ENCODE data around the gene MAGI2.

Gene MAGI2

DNA sequence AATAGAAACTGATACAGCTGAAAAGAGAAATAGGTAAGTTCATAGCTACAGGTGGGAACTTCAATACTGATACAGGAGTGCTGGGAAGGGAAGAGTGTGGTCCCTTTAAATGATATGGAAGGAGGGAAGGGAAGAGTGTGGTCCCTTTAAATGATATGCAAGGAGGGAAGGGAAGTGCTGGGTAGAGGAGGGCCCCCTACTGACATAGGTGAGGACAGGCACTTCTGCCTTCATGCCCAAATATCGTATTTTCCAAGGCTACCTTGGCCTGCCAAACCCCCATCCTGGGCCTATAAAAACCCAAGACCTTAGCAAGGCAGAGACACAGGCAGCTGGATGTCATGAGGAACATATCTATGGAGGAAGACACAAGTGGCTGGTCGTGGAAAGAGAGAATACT is 92.3 kb downstream of the MAGI2 start:
- DNase-seq, result no peak

DNA sequence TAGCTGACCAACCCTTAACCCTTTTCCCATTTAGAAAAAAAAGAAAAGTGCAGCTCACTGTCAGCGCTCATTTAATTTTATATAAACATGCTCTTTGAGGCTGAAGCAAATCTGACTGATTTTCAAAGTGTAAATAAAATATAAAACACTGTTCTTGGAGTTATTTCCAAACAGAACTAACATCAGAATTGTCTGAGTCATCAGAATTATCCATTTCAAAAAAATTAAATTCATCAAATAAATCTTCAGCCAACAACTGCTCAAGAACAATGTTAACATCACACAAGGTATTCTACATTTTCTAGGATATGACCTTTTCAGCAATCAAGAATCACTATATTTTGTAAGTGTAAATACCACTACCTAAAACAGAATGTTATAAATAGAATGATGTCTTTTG is 93.6 kb downstream of the MAGI2 start:
- no peak for DNase-seq

DNA sequence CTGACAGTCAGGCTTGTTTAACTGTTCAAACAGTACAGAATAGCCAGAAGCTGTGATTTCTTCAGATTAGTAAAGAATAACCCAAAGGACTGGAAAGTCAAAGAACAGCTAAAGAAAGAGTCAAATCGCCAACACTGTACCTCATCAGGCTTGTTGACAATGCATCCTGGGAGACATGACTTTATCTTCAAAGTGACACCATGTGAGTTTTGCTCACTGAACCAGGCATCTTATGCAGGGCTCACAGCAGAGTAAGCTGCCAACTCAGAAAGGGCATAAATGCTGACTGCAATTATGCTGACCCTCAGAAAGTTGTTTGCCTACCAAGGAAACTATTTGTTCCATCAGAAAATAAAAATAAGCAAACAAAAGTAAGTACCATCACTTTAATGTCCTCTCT is 96.4 kb downstream of the MAGI2 start:
- no peak for DNase-seq

DNA sequence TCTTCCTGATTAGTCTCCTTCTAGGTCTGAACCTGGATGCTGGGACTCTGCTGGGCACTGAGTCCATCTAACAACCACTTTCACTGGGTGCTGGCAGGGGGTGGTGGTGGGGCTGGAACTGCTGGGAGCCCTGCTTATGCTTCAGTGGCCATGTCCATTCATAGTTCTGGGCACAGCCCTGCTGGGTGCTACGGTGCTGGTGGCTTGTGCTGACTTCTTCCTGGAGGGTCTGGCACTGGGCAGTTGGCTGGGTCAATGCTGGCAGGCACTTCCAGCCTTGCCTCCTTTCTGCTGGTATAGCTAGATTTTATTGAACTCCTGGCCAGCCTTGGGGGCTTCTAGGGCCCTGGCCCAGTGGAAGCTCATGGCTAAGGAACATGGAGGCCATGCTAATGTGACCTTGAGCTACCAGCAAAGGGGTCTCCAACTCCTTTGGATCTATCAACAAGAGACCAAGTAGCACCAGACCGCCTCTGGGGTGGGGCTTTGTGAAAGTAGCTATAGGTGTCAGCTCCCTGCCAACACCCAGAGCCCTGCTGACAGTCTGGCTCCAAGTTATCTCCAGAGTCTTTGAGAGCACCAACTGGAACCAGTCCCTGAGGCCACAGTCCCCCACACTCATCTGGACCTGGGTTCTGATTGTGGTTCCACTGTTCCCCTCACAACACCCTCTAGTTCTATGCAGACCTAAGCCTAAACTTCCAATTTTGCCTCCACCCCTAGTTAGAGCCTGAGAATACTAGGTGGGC is 99.6 kb downstream of the MAGI2 start:
- DNase-seq, result no peak

DNA sequence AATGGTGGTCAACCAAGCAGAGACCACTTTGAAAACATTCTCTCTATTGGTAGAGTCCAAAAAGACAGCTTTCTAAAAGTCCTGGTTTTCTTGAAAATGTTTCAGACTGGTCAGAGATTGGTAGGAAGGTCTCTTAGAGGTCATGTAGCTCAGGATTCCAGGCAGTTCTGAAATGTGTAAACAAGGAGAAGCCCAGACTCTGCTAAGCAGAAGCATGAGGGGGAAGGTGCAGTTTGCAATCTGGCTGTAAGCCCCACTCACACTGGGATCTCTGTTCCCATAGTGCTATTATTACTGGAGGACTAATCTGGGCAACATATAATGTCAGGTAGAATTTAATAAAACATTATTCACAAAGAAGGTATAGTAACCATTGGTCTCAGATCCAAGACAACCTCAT is 101.1 kb downstream of the MAGI2 start:
- DNase-seq, result no peak

DNA sequence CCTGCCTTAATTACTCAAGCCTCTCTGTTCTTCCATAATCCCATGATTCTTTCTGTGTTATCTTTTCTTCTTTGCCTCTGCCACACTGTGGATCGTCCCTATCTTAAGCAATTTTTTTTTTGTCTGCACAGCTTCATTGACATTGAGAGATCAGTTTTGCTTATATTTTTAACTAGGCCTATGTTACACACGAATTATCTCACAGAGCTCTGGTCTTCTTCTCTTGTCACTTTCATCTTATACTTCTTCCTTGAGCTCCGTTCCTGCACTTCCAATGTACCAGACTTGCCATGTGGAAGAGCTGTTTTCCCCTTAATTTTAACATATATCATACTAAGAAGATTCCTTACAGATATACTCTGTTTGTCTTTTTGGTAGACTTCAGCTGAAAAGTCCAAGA is 106.1 kb downstream of the MAGI2 start:
- no peak for DNase-seq

DNA sequence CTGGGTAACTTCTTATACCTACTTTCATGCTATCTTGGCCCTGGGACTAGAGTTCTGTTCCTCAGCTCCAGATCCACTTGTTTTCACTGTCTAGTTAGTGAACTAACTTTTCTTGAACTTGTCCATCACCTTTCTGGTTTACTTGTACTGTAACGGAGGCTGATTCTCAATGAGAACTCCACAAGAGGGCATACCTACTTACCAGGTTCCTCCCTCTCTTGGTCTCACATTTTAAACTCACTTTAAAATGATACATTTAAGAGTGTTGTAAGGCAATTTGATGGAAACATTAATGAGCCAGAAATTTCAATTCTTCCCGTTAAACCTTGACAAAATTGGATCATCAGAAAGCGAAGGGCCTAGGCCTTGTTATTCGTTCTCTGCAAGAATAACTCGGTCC is 111.6 kb downstream of the MAGI2 start:
- no peak for DNase-seq

DNA sequence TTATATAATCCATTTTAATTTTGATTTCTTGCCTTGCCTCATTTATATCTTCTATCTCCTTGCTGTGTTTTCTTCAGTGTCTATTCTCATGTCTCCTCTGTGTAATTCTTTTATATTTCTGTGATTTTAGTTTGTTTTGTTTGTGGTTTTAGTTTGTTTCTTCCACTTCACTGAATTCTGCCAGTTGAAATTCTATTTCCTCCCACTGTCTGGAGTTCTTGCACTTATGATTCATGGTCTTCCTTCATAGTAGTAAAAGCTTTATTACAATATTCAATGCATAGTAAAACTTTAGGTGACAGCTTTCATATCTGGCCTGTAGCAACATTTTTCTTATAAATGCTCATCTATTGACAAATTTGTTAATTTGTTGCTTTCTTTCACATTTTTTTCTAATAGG is 113.3 kb downstream of the MAGI2 start:
- DNase-seq, result no peak

DNA sequence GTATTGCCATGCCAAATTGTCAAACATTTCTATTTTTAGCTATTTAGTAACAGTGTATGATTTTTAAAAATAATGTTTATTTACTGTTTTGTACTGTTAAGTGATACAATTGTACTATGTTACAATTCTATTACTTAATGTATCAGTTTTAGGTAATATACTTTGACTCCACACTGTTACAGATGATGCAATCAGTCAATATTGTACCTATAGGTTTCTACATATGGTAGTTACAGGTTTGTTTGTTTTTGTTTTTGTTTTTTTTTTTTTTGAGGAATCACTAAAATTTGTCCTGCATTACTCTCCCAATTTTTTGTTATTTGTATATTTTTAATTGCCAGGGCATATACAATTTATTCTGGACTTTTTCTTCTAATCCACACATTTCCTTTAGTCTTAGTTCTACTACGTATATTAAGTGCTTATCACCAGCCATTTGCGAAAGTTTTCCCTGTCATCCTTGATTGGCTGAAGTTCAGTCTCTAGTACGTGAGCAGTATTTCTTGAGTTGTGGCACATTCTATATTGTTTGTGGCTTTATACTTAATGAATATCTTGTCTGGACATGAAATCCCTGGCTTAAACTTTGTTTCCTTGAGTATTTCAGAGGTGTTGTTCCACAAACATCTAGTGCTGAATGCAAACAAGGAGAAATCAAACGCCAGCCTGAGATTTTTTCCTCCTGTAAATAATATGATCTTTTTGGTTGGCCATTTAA is 114.1 kb downstream of the MAGI2 start:
- DNase-seq, result no peak

DNA sequence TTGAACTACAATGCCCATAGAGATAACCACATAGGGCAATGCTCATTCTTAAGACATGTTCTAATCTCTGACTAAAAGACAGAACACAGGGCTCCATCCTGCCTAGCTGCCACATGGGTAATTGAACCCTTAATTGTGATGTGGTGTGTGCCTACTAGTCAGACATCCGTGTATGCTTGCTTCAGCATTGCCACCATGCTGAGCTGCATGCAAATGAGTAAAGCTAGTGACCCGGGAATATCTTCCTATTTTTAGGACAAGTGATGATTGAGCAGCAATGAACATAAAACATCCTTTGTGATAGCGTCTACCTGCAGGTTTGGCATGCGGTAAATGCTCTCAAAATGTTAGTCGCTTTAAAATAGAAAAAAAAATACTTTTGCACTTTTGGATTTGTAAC is 115.8 kb downstream of the MAGI2 start:
- no peak for DNase-seq

DNA sequence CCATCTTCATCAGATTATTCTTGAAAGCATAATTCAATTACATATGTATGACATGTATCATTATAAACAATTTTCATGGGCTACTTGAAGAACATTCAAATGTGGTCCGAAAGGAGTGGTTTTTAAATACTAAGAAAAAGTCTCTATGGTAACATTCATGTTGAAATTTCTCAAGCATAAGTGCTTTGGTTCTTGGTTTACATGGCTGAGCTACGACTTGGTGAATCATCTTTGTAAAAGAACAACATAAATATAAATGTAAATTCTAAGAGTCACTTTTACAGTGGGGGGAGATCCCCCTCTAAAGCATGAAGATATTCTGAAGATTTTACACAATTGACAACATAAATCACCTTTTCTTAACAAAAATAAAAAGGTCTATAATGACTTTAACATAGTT is 118.6 kb downstream of the MAGI2 start:
- no peak for DNase-seq

DNA sequence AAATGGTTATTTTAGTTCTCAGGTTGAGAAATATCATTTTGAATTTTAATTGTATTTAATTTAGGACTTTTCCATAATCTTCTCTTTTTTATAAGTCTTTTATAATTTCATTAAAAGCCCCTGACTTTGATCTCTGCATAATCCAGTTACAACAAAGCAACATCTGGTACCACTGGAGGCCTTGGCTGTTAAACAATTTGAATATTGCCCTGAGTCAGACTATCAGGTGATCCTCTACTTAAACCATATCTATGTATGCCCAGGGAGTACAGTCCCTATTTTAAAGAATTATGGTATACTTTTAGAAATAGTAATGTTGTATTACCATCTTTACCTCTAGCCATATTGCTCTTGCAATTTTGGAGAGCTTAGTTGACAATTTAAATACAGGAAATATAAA is 119.1 kb downstream of the MAGI2 start:
- no peak for DNase-seq

DNA sequence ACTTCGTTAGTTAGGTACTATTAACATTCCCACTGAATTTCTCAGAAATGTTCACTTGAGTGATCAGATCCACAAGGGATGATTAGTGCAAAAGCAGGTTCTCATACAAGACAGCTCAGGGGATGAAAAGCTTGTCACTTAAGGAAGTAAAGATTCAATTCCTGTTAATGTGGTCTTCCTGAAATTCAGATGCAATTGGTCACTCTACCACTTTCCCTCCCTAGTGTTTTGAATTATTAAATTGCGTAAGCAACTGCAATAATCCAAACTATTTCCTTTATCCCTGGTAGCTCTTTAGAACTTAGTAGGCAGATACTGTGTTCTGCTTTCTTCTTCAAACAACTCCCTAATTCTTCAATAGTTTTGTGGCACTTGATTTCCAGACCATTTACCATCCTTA is 121.4 kb downstream of the MAGI2 start:
- DNase-seq, result no peak

DNA sequence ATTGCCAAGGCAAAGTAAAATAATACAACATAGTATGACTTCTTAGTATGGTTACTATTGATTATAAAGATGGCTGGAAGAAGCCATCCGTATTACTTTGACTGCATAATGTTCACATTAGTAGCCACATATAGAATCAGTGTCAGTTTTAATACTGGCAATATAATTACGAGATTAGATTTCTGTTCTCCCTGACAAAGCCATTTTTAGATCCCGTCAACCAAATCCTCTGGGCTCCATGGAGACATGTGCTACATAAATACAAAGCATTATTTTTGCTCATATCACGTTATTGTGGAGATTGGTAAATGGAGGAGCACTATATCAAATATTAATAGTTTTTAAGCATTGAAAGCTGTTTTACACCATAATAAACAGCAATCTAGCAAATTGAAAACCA is 124.0 kb downstream of the MAGI2 start:
- DNase-seq, result no peak

DNA sequence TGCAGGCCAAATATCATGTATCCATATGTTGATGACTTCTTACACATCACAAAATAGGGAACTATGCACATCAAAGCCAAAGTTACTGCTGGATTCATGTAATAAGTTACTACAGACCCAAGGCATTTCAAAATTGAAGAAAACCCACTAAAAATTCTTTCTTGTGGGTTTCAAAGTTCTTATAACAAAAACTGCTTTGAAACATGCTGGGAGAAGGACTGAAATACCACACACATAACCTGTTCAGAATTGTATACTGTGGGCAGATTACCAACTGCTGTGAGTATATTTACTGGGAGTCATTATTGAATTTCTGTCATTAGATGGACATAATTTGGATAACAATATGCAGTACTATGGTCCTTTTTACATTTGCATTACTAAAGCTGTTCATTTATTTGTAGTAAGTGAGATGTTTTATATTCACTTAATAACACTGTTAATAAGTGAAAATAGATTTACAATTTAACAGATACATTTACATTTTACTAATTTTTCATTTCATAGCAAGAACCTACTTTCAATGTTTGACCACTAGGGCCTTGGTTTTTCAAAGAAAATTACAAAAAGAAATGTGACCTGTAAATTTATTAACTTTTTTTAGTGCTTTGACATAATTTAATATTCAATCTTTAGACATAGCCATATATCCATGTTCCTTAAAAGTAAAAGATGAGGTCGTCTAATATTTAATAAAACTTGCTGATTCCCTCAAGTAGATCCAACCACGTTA is 132.6 kb downstream of the MAGI2 start:
- no peak for DNase-seq

DNA sequence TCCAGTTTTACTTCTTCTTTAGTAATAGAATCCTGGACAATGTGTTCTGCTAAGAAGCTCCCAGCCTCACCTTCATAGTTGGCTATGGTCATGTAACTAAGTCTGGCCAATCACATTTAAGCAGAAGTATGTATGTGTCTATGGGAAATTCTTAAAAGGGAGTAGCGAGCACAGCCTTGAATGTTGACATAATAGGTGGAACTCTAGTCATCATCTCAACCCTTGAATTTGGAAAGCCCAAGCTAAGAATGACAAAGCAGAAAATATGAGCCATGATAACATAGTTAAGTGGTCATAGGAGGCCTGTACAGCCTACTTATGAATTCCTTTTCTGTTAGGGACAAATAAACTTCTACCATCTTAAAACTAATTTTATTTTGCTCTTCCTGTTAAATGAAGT is 134.1 kb downstream of the MAGI2 start:
- DNase-seq, result no peak

DNA sequence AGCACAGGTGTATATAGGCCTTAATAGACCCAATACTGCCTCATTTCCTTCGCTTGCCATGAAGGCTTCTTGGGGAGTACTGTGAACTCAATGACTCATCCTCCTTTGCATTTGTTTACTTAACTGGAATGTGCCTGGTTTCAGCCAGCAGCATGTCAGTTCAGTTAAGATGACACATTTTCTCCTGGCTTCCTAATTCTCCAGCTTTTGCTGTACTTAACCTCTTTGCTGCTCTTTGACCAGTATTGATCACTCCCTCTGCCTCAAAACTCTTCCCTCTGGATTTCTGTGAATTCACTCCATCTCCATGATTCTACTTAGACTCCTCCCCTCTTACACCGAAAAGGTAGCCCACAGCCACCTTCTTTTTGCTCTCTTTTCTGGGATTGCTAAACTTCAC is 135.7 kb downstream of the MAGI2 start:
- DNase-seq, result no peak

DNA sequence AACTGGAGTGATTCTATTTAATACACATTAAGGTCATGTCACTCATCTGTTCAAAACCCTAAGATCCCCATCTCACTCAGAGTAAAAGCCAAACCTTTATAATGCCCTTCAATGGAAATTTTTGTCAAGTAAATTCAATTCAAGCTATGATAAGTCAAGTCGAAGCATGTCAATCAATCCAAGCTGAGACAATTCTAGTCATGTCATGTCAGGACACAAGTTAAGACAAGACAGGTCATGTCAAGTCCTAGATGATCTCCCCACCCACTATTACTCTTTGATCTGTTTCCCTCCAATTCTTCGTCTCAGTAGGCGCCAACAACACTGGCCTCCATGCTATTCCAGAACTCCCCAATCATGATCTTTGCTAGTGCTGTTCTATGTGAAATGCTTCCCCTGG is 141.4 kb downstream of the MAGI2 start:
- DNase-seq, result no peak

DNA sequence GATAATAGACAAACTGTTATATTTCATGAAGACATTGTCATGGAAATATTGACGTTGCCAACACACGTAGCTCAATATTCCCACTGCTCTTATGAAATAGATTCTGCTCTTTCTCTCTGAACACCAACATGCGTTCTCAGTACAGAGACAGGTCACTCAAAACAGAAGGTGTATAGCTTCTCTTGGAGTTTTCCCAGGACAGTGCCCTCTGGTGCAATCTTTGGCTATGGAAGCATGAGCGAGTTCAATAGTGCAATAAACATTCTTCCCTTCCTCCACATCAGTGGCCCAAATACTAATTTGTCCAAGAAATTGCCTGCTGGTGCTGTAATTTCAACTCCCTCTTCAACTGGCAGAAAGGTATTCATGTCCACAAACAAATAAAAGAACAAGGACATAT is 145.3 kb downstream of the MAGI2 start:
- no peak for DNase-seq

DNA sequence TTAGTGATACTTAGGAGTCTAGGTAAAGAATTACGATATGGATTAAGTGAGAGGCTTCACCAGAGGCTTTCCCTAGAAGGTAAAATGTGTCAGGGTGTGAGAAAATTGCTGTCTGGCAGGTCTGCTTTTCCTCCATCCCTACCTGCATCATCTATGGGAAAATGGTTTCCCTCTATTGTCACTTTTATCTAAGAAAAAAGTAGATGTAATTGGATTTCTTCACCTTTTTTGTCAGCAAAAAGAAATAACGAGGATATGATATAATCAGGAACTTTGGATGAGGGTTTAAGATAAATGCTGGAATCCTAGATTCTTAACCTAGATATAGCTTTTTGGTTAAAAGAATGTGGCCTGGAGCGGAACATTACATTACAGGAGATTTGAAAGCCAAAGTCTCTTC is 146.1 kb downstream of the MAGI2 start:
- DNase-seq, result no peak

DNA sequence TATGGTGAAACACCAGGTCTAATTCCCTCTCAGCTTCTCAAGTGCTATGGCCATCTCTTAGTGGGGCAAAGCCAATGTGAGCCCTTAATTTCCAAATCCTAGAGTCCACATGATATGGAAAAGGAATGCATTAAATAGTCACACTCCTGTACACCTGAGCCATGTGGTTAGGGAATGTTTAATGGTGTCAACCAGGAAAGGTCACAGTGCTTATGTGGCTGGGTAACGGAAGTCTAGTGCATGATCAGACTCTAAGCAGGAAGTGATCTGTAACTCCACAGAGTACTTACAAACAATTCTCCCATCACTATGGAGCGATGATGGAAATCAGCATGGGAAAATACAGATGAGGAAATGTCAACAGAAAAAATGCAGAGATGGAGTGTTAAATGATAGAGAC is 148.8 kb downstream of the MAGI2 start:
- DNase-seq, result no peak

DNA sequence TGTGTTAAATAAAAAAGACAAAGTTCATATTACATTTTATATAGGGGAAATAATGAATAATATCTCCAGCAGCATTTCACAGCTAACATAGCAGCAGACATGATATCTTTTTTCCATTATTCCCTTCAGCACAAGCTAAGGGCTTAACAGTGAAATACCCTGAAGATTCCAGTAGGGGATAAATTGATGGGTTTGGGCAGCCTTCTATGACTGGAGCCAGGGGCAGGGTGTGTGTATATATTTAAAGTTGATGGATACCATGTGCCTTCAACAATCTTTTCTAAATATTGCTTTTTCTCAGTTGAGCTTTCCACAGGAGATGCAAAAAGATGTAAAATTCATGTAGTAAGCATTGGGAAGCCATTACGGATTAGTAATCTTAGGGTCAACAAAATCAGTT is 151.2 kb downstream of the MAGI2 start:
- no peak for DNase-seq

DNA sequence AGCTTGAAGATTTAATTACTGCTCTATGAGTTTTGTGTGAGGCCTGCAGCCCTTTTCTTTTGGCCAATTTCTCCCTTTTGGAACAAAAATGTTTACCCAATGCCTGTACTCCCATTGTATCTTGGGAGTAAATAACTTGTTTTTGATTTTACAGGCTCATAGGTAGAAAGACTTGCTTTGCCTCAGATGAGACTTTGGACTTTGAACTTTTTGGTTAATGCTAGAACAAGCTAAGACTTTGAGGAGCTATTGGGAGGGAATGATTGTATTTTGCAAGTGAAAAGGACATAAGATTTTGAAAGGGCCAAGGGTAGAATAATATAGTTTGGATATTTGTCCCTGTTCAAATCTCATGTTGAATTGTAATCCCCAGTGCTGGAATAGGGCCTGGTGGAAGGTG is 152.0 kb downstream of the MAGI2 start:
- no peak for DNase-seq

DNA sequence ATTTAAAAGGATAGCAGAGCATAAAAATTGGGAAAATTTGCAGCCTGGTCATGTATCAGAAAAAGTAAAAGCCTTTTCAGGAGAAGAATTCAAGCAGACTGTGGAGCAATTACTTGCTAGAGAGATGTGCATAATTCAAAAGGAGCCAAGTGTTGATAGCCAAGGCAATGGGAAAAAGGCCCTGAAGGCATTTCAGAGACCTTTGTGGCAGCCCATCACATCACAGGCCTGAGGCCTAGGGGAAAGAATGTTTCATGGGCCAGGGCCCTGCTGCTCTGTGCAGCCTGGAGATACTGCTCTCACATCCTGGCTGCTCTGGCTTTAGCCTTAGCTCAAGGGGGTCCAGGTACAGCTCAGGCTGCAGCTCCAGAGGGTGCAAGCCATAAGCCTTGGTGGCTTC is 152.9 kb downstream of the MAGI2 start:
- DNase-seq, result no peak

Measured in KG1 (cell line).